NT2/D1 (cell line): Measurements from ENCODE around the gene XG.

Experiments used
- SUZ12 ChIP-seq: IDR thresholded peaks from 2 replicates; pipeline ENCODE4 v1.6.1; 2011; ENCODE audit not compliant: insufficient read length, insufficient read depth; ENCODE audit errors: extremely low read depth
- YY1 ChIP-seq: IDR thresholded peaks from 2 replicates; pipeline ENCODE4 v1.6.1; 2011; ENCODE audit not compliant: insufficient read length, insufficient read depth
- ZNF274 ChIP-seq: IDR thresholded peaks from 2 replicates; pipeline ENCODE4 v1.6.1; 2011; ENCODE audit warnings: mild to moderate bottlenecking, low read depth, low read length

DNA sequence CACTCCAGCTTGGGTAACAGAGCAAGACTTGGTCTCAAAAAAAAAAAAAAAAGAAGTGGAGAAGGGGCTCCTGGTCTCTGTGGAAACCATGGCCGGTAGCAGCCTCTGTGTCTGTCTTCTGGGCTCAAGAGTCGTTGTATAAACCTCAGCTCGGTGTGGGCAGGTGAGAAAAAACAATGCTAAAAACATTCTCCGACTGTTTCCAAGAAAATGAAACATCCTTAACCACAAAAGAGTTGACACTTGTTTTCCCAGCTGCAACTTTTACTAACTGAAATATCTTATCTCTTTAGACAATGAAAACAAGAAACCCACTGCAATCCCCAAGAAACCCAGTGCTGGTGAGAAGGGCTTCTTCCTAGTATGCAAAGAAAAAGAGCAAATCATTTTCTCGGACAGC is 34.5 kb upstream of the XG start:
- no peak for TF ChIP-seq YY1
- no peak for TF ChIP-seq ZNF274
- TF ChIP-seq SUZ12, result no peak
